HEK293 (cell line): ENCODE measurements around the gene PPP2R5D.

Source experiments
- CTCF ChIA-PET: fragments of 350-600 bp; formaldehyde crosslinking; extraction: SDS; loops from one replicate; lab custom pipeline; 2021; ENCODE audit warnings: antibody characterized with exemption; lab: Yijun Ruan, JAX
- POLR2A ChIA-PET: fragments of 300-600 bp; formaldehyde crosslinking; extraction: SDS; loops from one replicate; lab custom pipeline; 2020; ENCODE audit warnings: antibody characterized with exemption, inconsistent platforms; lab: Yijun Ruan, JAX
- H3K27ac ChIP-seq: fragments of 200-500 bp; sonication (Bioruptor generic); 2 replicates; pipeline ENCODE4 v1.5.1; 2014; ENCODE audit warnings: low read depth, low read length, control low read depth, inconsistent platforms; ENCODE audit errors: extremely low read depth
- H3K36me3 ChIP-seq, 2 experiments: fragments of 200-500 bp in 1 of 2; sonication (Bioruptor generic) in 1 of 2; 1 replicate in 1 of 2; 2 replicates in 1 of 2; pipeline ENCODE4 v1.5.1; 2014 to 2017; ENCODE audit warnings: inconsistent platforms in 2 of 2, low read length in 2 of 2; ENCODE audit not compliant: control insufficient read depth in 2 of 2, insufficient read depth in 1 of 2
- H3K4me1 ChIP-seq: fragments of 200-500 bp; sonication (Bioruptor generic); 2 replicates; pipeline ENCODE4 v1.5.1; 2014; ENCODE audit warnings: mild to moderate bottlenecking, low read length, inconsistent platforms; ENCODE audit not compliant: control insufficient read depth, insufficient read depth
- H3K4me3 ChIP-seq: 2 replicates; pipeline ENCODE4 v1.5.1; 2011; ENCODE audit warnings: low read depth, mild to moderate bottlenecking, control low read depth, low read length, moderate library complexity
- H3K9me3 ChIP-seq: fragments of 200-500 bp; sonication (Bioruptor generic); 2 replicates; pipeline ENCODE4 v1.5.1; 2014; ENCODE audit warnings: low read depth, low read length, inconsistent platforms; ENCODE audit not compliant: control insufficient read depth, insufficient read depth
- KLF1 ChIP-seq: fragments of 450-650 bp; formaldehyde crosslinking; IDR thresholded peaks from 2 replicates; pipeline ENCODE4 v1.5.1; 2016; ENCODE audit warnings: missing biosample characterization, missing genetic modification characterization
- SCRT1 ChIP-seq: fragments of 450-650 bp; formaldehyde crosslinking; IDR thresholded peaks from 2 replicates; pipeline ENCODE4 v1.5.1; 2016; ENCODE audit warnings: missing biosample characterization, missing genetic modification characterization, borderline replicate concordance
- SCRT2 ChIP-seq: fragments of 450-650 bp; formaldehyde crosslinking; IDR thresholded peaks from 2 replicates; pipeline ENCODE4 v1.5.1; 2016; ENCODE audit warnings: missing biosample characterization, missing genetic modification characterization
- SP2 ChIP-seq: fragments of 450-650 bp; formaldehyde crosslinking; IDR thresholded peaks from 2 replicates; pipeline ENCODE4 v1.5.1; 2016; ENCODE audit warnings: missing biosample characterization, missing genetic modification characterization
- SP3 ChIP-seq: fragments of 450-650 bp; formaldehyde crosslinking; IDR thresholded peaks from 2 replicates; pipeline ENCODE4 v1.5.1; 2016; ENCODE audit warnings: missing biosample characterization, missing genetic modification characterization
- YY1 ChIP-seq: fragments of 450-650 bp; formaldehyde crosslinking; IDR thresholded peaks from 2 replicates; pipeline ENCODE4 v1.5.1; 2018; ENCODE audit warnings: missing biosample characterization, missing genetic modification characterization
- ZBTB8A ChIP-seq: fragments of 450-650 bp; formaldehyde crosslinking; IDR thresholded peaks from 2 replicates; pipeline ENCODE4 v1.5.1; 2016; ENCODE audit warnings: missing biosample characterization, missing genetic modification characterization
- ZFP69B ChIP-seq: fragments of 450-650 bp; formaldehyde crosslinking; IDR thresholded peaks from 2 replicates; pipeline ENCODE4 v1.5.1; 2016; ENCODE audit warnings: missing biosample characterization, missing genetic modification characterization
- ZNF114 ChIP-seq: fragments of 450-650 bp; formaldehyde crosslinking; IDR thresholded peaks from 2 replicates; pipeline ENCODE4 v1.5.0; 2017; ENCODE audit warnings: missing biosample characterization, missing genetic modification characterization
- ZNF19 ChIP-seq: fragments of 450-650 bp; formaldehyde crosslinking; IDR thresholded peaks from 2 replicates; pipeline ENCODE4; 2016; ENCODE audit warnings: missing biosample characterization, missing genetic modification characterization, low read depth
- ZNF324 ChIP-seq: fragments of 450-650 bp; formaldehyde crosslinking; IDR thresholded peaks from 2 replicates; pipeline ENCODE4 v1.5.1; 2016; ENCODE audit warnings: missing biosample characterization, missing genetic modification characterization
- ZNF341 ChIP-seq: fragments of 450-650 bp; formaldehyde crosslinking; IDR thresholded peaks from 2 replicates; pipeline ENCODE4; 2016; ENCODE audit warnings: low read depth, missing biosample characterization, missing genetic modification characterization
- ZNF510 ChIP-seq: fragments of 450-650 bp; formaldehyde crosslinking; IDR thresholded peaks from 2 replicates; pipeline ENCODE4 v1.5.1; 2018; ENCODE audit warnings: mild to moderate bottlenecking, missing genetic modification characterization, missing biosample characterization; ENCODE audit not compliant: insufficient replicate concordance
- ZNF549 ChIP-seq: fragments of 450-650 bp; IDR thresholded peaks from 2 replicates; pipeline ENCODE4 v1.5.1; 2018; ENCODE audit warnings: missing biosample characterization, missing genetic modification characterization, mild to moderate bottlenecking, inconsistent platforms, moderate library complexity
- ZNF701 ChIP-seq: fragments of 450-650 bp; formaldehyde crosslinking; IDR thresholded peaks from 2 replicates; pipeline ENCODE4 v1.5.1; 2016; ENCODE audit warnings: missing biosample characterization, missing genetic modification characterization
- ZNF785 ChIP-seq: fragments of 450-650 bp; formaldehyde crosslinking; IDR thresholded peaks from 2 replicates; pipeline ENCODE4 v1.5.1; 2016; ENCODE audit warnings: missing biosample characterization, missing genetic modification characterization
- ZNF791 ChIP-seq: fragments of 450-650 bp; formaldehyde crosslinking; IDR thresholded peaks from 2 replicates; pipeline ENCODE4 v1.5.1; 2016; ENCODE audit warnings: missing biosample characterization, missing genetic modification characterization
- ZNF843 ChIP-seq: fragments of 450-650 bp; formaldehyde crosslinking; IDR thresholded peaks from 2 replicates; pipeline ENCODE4 v1.5.1; 2016; ENCODE audit warnings: missing biosample characterization, missing genetic modification characterization
- TF ChIP-seq, protein P1 (sequence below): fragments of 450-650 bp; formaldehyde crosslinking; IDR thresholded peaks from 2 replicates; pipeline ENCODE4 v1.5.1; 2017; ENCODE audit warnings: missing biosample characterization, missing genetic modification characterization
- TF ChIP-seq, protein P2 (sequence below): fragments of 450-650 bp; formaldehyde crosslinking; IDR thresholded peaks from 2 replicates; pipeline ENCODE4 v1.5.1; 2016; ENCODE audit warnings: missing biosample characterization, missing genetic modification characterization
- TF ChIP-seq, protein P3 (sequence below): fragments of 450-650 bp; formaldehyde crosslinking; IDR thresholded peaks from 2 replicates; pipeline ENCODE4 v1.5.1; 2017; ENCODE audit warnings: missing biosample characterization, missing genetic modification characterization
- TF ChIP-seq, protein P4 (sequence below): fragments of 450-650 bp; formaldehyde crosslinking; IDR thresholded peaks from 2 replicates; pipeline ENCODE4 v1.5.1; 2016; ENCODE audit warnings: missing biosample characterization, missing genetic modification characterization
- TF ChIP-seq, protein P5 (sequence below): fragments of 450-650 bp; formaldehyde crosslinking; IDR thresholded peaks from 2 replicates; pipeline ENCODE4 v1.5.1; 2017; ENCODE audit warnings: missing biosample characterization, missing genetic modification characterization
- TF ChIP-seq, protein P6 (sequence below): fragments of 450-650 bp; formaldehyde crosslinking; IDR thresholded peaks from 2 replicates; pipeline ENCODE4 v1.5.1; 2016; ENCODE audit warnings: missing biosample characterization, missing genetic modification characterization

Gene PPP2R5D

GRCh38 chr6:43020847-43021246 is 36.5 kb downstream of the PPP2R5D start:
- Histone ChIP-seq H3K4me1 (peaks cover 9% of the 10 kb centered on the region), H3K4me3 (peak overlapping the region; percentile 91), H3K9me3 (no peaks in the 10 kb centered on the region), H3K36me3 (peaks cover 52 to 77% of the 10 kb centered on the region in 2 experiments), H3K27ac (peak overlapping the region; percentile 86)
- ChIA-PET CTCF (interaction anchor here (0.8 to 2.3 kb wide), 8 partner anchors 10 to 123 kb away, joined by 3 to 11 read pairs (median 4); no protein-coding TSS in a partner anchor), POLR2A (interaction anchor here (0.5 to 9.2 kb wide), 21 partner anchors 7 to 1048 kb away, joined by 3 to 66 read pairs (median 5); partner anchors contain the start of genes CNPY3, CUL7, GNMT and KLC4)
- TF ChIP-seq ZNF791 (tag by site-specific recombination) (no peak), ZNF510 (no peak), SP3 (peak; percentile 29; the same call in 1 of the 2 replicates), ZNF785 (tag by site-specific recombination) (no peak), SCRT1 (tag by site-specific recombination) (no peak), ZBTB8A (tag by site-specific recombination) (no peak), ZNF19 (tag by site-specific recombination) (no peak), SP2 (peak; percentile 62; the same call in 1 of the 2 replicates), ZNF114 (no peak), ZNF341 (tag by site-specific recombination) (peak; percentile 63), SCRT2 (tag by site-specific recombination) (peak; percentile 69), ZNF701 (tag by site-specific recombination) (0 out of 2 replicates have a peak, but pooled peaks have one; percentile 15), ZNF843 (tag by site-specific recombination) (no peak), YY1 (tag by site-specific recombination) (no peak), KLF1 (tag by site-specific recombination) (0 out of 2 replicates have a peak, but pooled peaks have one; percentile 14), ZNF324 (tag by site-specific recombination) (no peak), ZFP69B (tag by site-specific recombination) (no peak), ZNF549 (tag by site-specific recombination) (no peak)
- TF ChIP-seq, protein P1, sequence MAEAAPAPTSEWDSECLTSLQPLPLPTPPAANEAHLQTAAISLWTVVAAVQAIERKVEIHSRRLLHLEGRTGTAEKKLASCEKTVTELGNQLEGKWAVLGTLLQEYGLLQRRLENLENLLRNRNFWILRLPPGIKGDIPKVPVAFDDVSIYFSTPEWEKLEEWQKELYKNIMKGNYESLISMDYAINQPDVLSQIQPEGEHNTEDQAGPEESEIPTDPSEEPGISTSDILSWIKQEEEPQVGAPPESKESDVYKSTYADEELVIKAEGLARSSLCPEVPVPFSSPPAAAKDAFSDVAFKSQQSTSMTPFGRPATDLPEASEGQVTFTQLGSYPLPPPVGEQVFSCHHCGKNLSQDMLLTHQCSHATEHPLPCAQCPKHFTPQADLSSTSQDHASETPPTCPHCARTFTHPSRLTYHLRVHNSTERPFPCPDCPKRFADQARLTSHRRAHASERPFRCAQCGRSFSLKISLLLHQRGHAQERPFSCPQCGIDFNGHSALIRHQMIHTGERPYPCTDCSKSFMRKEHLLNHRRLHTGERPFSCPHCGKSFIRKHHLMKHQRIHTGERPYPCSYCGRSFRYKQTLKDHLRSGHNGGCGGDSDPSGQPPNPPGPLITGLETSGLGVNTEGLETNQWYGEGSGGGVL (tag by site-specific recombination), result peak; percentile 68; the same call in 1 of the 2 replicates
- TF ChIP-seq, protein P2, sequence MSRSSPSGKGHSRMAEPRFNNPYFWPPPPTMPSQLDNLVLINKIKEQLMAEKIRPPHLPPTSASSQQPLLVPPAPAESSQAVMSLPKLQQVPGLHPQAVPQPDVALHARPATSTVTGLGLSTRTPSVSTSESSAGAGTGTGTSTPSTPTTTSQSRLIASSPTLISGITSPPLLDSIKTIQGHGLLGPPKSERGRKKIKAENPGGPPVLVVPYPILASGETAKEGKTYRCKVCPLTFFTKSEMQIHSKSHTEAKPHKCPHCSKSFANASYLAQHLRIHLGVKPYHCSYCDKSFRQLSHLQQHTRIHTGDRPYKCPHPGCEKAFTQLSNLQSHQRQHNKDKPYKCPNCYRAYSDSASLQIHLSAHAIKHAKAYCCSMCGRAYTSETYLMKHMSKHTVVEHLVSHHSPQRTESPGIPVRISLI (tag by site-specific recombination), result no peak
- TF ChIP-seq, protein P3, sequence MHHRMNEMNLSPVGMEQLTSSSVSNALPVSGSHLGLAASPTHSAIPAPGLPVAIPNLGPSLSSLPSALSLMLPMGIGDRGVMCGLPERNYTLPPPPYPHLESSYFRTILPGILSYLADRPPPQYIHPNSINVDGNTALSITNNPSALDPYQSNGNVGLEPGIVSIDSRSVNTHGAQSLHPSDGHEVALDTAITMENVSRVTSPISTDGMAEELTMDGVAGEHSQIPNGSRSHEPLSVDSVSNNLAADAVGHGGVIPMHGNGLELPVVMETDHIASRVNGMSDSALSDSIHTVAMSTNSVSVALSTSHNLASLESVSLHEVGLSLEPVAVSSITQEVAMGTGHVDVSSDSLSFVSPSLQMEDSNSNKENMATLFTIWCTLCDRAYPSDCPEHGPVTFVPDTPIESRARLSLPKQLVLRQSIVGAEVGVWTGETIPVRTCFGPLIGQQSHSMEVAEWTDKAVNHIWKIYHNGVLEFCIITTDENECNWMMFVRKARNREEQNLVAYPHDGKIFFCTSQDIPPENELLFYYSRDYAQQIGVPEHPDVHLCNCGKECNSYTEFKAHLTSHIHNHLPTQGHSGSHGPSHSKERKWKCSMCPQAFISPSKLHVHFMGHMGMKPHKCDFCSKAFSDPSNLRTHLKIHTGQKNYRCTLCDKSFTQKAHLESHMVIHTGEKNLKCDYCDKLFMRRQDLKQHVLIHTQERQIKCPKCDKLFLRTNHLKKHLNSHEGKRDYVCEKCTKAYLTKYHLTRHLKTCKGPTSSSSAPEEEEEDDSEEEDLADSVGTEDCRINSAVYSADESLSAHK (tag by site-specific recombination), result no peak
- TF ChIP-seq, protein P4, sequence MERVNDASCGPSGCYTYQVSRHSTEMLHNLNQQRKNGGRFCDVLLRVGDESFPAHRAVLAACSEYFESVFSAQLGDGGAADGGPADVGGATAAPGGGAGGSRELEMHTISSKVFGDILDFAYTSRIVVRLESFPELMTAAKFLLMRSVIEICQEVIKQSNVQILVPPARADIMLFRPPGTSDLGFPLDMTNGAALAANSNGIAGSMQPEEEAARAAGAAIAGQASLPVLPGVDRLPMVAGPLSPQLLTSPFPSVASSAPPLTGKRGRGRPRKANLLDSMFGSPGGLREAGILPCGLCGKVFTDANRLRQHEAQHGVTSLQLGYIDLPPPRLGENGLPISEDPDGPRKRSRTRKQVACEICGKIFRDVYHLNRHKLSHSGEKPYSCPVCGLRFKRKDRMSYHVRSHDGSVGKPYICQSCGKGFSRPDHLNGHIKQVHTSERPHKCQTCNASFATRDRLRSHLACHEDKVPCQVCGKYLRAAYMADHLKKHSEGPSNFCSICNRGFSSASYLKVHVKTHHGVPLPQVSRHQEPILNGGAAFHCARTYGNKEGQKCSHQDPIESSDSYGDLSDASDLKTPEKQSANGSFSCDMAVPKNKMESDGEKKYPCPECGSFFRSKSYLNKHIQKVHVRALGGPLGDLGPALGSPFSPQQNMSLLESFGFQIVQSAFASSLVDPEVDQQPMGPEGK (tag by site-specific recombination), result 0 out of 2 replicates have a peak, but pooled peaks have one; percentile 58
- TF ChIP-seq, protein P5, sequence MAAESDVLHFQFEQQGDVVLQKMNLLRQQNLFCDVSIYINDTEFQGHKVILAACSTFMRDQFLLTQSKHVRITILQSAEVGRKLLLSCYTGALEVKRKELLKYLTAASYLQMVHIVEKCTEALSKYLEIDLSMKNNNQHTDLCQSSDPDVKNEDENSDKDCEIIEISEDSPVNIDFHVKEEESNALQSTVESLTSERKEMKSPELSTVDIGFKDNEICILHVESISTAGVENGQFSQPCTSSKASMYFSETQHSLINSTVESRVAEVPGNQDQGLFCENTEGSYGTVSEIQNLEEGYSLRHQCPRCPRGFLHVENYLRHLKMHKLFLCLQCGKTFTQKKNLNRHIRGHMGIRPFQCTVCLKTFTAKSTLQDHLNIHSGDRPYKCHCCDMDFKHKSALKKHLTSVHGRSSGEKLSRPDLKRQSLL (tag by site-specific recombination), result peak; percentile 76
- TF ChIP-seq, protein P6, sequence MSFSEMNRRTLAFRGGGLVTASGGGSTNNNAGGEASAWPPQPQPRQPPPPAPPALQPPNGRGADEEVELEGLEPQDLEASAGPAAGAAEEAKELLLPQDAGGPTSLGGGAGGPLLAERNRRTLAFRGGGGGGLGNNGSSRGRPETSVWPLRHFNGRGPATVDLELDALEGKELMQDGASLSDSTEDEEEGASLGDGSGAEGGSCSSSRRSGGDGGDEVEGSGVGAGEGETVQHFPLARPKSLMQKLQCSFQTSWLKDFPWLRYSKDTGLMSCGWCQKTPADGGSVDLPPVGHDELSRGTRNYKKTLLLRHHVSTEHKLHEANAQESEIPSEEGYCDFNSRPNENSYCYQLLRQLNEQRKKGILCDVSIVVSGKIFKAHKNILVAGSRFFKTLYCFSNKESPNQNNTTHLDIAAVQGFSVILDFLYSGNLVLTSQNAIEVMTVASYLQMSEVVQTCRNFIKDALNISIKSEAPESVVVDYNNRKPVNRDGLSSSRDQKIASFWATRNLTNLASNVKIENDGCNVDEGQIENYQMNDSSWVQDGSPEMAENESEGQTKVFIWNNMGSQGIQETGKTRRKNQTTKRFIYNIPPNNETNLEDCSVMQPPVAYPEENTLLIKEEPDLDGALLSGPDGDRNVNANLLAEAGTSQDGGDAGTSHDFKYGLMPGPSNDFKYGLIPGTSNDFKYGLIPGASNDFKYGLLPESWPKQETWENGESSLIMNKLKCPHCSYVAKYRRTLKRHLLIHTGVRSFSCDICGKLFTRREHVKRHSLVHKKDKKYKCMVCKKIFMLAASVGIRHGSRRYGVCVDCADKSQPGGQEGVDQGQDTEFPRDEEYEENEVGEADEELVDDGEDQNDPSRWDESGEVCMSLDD (tag by site-specific recombination), result peak; percentile 32; the same call in 1 of the 2 replicates
